ENCODE data around the gene SLC10A1. TPM values are rescaled to one million over a fixed set of nuclear protein-coding genes. Genes with fewer than 3 reads are reported as not detected.

The SLC10A1 gene
- total RNA-seq, 3 donors from 2014 or later, result not detected

DNA sequence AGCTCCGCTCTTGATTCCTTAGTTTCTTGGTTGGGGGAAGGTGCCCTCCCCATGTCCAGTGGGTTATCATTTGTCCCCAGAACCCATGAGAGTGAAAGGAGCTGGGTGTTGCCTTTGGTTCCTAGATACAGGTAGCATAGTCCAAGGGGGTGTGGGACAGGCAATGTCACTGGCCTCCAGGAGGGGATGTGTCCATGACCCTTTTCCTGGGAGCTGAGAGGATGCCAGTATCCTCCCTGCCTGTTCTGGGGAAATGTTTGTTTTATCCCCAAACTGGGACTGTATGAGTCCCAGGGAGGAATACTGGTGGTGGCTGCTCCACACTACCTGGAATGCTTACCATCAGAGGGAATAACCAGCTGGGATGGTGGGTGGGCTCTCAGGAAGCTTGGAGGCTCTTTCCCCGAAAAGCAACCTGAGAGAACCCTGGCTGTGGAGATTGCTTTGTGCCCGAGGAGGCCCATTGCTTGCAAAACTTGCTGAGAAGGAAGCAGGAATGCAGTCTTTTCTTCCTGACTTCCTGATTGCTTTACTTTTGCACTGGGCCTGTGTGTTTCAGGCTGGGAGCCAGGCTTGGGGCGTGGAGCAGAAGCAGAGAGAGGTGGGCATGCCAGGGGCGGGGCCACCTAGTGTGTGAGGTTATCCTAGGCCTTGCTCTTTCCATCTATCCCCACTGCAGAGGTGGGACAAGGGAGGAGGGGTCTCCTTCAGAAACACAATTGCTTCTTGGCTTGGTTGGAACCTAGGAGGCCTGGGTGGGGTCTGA lies 715 bp upstream of the SLC10A1 start:
- DNase-seq, result peak; percentile 75 to 78 (median 76)
- Histone ChIP-seq H3K4me3 (no peak overlapping the region), H3K36me3 (ENCODE audit: low read depth) (no peaks in the 10 kb centered on the region), H3K9me3 (no peaks in the 10 kb centered on the region), H3K4me1 (ENCODE audit: low read depth) (no peaks in the 10 kb centered on the region)
- no peak for TF ChIP-seq CTCF (IDR thresholded peaks at IDR 0.05)
- peak; percentile 91 for ATAC-seq
- intact Hi-C loops (cut with DNase I, micrococcal nuclease), result no loop called here

DNA sequence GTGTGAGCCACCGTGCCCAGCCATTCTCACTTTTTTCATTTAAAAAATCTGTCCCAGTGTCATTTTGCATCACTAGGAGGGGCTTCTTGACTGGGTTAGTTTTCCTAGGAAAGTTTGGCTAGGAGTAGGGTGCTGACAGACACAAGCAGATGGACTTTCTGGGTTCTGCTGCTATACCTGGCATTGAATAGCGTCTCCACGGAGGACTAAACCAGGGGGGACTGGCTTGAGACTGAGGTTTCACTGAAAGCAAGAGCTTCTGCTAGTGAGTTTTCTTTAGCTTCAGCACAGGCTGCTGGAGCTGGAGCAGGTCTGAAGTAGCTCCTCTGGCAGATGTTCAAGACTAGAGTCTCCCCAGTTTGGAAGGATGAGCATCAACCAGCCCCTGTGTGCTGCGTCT lies 1.4 kb downstream of the SLC10A1 start:
- Histone ChIP-seq H3K9me3 (no peaks in the 10 kb centered on the region), H3K36me3 (ENCODE audit: low read depth) (no peaks in the 10 kb centered on the region), H3K4me3 (no peak overlapping the region), H3K4me1 (ENCODE audit: low read depth) (no peaks in the 10 kb centered on the region)
- ATAC-seq (no peak), DNase-seq (no peak)
- TF ChIP-seq CTCF (IDR thresholded peaks at IDR 0.05), result no peak
- intact Hi-C loops (cut with DNase I, micrococcal nuclease), result no loop called here

GRCh38 chr14:69794791-69795190 lies 2.2 kb downstream of the SLC10A1 start:
- intact Hi-C loops (cut with DNase I, micrococcal nuclease), result no loop called here
- no peak overlapping the region for H3K4me3 ChIP-seq
- no peaks in the 10 kb centered on the region for H3K4me1 ChIP-seq (ENCODE audit: low read depth)
- DNase-seq (no peak), ATAC-seq (no peak)
- H3K9me3 ChIP-seq, result no peaks in the 10 kb centered on the region
- TF ChIP-seq CTCF (IDR thresholded peaks at IDR 0.05), result no peak
- H3K36me3 ChIP-seq (ENCODE audit: low read depth), result no peaks in the 10 kb centered on the region

- H3K36me3 ChIP-seq (ENCODE audit: low read depth), result no peaks in the 10 kb centered on the region
- no peak for TF ChIP-seq CTCF (IDR thresholded peaks at IDR 0.05)
- ATAC-seq (no peak), DNase-seq (no peak)
- H3K4me3 ChIP-seq, result no peak overlapping the region
- intact Hi-C loops (cut with DNase I, micrococcal nuclease), result no loop called here
- no peaks in the 10 kb centered on the region for H3K4me1 ChIP-seq (ENCODE audit: low read depth)
- no peaks in the 10 kb centered on the region for H3K9me3 ChIP-seq
Observed at GRCh38 chr14:69792887-69793421, 4.1 kb downstream of the SLC10A1 start.

DNA sequence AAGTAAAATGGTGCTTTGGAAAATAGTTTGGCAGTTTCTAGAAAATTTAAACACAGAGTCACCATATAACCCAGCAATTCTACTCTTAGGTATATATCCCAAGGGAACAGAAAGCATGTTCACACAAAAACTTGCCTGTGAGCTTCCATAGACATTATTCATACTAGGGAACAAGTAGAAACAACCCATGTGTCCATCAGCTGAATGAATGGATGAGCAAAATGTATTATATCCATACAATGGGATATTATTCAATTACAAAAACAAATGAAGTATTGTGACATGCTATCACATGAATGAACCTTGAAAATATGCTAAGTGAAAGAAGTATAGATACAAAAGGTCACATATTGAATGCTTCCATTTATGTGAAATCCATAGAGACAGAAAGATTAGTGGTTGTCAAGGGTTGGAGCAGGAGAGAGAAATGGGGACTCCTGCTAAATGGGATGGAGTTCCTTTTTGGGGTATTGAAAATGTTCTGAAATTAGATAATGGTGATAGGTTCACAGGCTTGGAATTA lies 7.9 kb downstream of the SLC10A1 start:
- no peak for TF ChIP-seq CTCF (IDR thresholded peaks at IDR 0.05)
- H3K4me1 ChIP-seq (ENCODE audit: low read depth), result no peaks in the 10 kb centered on the region
- no peaks in the 10 kb centered on the region for H3K9me3 ChIP-seq
- DNase-seq (no peak), ATAC-seq (no peak)
- H3K36me3 ChIP-seq (ENCODE audit: low read depth), result no peaks in the 10 kb centered on the region
- intact Hi-C loops (cut with DNase I, micrococcal nuclease), result no loop called here
- H3K4me3 ChIP-seq, result no peak overlapping the region
